ENCODE measurements around the gene MCAM.

MCAM gene

GRCh38 chr11:119263352-119263940, 53.5 kb downstream of the MCAM start:
- no peak for DNase-seq (ENCODE audit: low read depth in 3 of 3)

- no peak for DNase-seq (ENCODE audit: low read depth in 3 of 3)
Observed at GRCh38 chr11:119262668-119263351, 54.1 kb downstream of the MCAM start.

- DNase-seq (ENCODE audit: low read depth in 3 of 3) = no peak
Observed at GRCh38 chr11:119258983-119259382, 57.9 kb downstream of the MCAM start.
